ENCODE results near the gene LRIG2. TPM values are rescaled to one million over a fixed set of nuclear protein-coding genes. Genes with fewer than 3 reads are reported as not detected.
"Not testable (repeated sequence)": the region's sequence is repeated elsewhere in the genome, so short reads cannot be mapped to it uniquely, and the experiment has no call there.

LRIG2 gene
- total and polyA plus RNA-seq, 2 donors (not counting 1 experiment from before 2014, with no cell fraction given): 9.4 to 14.7 TPM

GRCh38 chr1:113147073-113147625 is 74.2 kb downstream of the LRIG2 start:
- H3K27ac ChIP-seq (ENCODE audit: insufficient read depth, low read length): no peak overlapping the region
- no peaks in the 10 kb centered on the region for H3K4me1 ChIP-seq (ENCODE audit: control insufficient read depth, extremely low read depth, insufficient read depth, low read length)
- H3K36me3 ChIP-seq (ENCODE audit: control insufficient read depth, insufficient read depth, low read length): no peaks in the 10 kb centered on the region
- no peak overlapping the region for H2AFZ ChIP-seq (ENCODE audit: low read length)
- no peak for DNase-seq (ENCODE audit: low read depth in 2 of 2)
- no peak overlapping the region for H3K4me3 ChIP-seq (replicated peaks in 1 of 4; ENCODE audit: control extremely low read depth in 1 of 4, insufficient read depth in 1 of 4, low read depth in 3 of 4, low read length in 4 of 4)
- H4K20me1 ChIP-seq (ENCODE audit: control insufficient read depth, extremely low read depth, insufficient read depth, low read length): no peaks in the 10 kb centered on the region
- TF ChIP-seq CTCF (conservative IDR thresholded peaks at IDR 0.05 in 1 of 2, IDR thresholded peaks at IDR 0.05 in 1 of 2; ENCODE audit: low read depth in 1 of 2, low read length in 2 of 2) (no peak), EZH2 (IDR thresholded peaks at IDR 0.05; ENCODE audit: low read length, missing control alignments) (no peak)
- no peaks in the 10 kb centered on the region for H3K9me3 ChIP-seq (ENCODE audit: control insufficient read depth, insufficient read depth, low read depth, low read length)
- no peak overlapping the region for H3K4me2 ChIP-seq (ENCODE audit: extremely low read depth, insufficient read depth, low read length)
- H3K9ac ChIP-seq (ENCODE audit: insufficient read depth, low read length): no peak overlapping the region
- no peaks in the 10 kb centered on the region for H3K27me3 ChIP-seq (ENCODE audit: control insufficient read depth, insufficient read depth, low read length)
- H3K79me2 ChIP-seq (ENCODE audit: control insufficient read depth, insufficient read depth, low read length): no peaks in the 10 kb centered on the region

DNA sequence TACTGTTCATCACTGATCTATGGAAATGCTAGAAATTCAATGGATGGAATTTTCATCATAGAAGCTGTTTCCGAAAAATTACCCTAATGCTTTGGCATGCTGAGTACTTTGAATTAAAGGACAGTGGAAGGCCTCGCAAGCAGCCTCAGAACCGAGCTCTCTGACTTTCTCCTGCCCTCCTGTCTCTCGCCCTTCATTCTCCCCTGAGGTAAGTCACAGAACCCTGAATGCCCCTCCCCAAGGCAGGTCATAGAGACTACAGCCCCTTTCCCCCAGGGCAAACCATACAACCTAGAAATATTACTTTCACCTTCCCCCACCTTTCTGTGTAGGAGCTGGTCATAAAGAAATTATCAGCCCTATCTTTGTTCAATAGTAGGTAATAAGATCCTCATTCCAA is 74.8 kb downstream of the LRIG2 start:
- Histone ChIP-seq H4K20me1 (ENCODE audit: control insufficient read depth, extremely low read depth, insufficient read depth, low read length) (no peaks in the 10 kb centered on the region), H3K4me1 (ENCODE audit: control insufficient read depth, extremely low read depth, insufficient read depth, low read length) (no peaks in the 10 kb centered on the region), H3K9me3 (ENCODE audit: control insufficient read depth, insufficient read depth, low read depth, low read length) (no peaks in the 10 kb centered on the region), H3K9ac (ENCODE audit: insufficient read depth, low read length) (no peak overlapping the region), H3K36me3 (ENCODE audit: control insufficient read depth, insufficient read depth, low read length) (no peaks in the 10 kb centered on the region), H3K4me3 (replicated peaks in 1 of 4; ENCODE audit: control extremely low read depth in 1 of 4, insufficient read depth in 1 of 4, low read depth in 3 of 4, low read length in 4 of 4) (no peak overlapping the region), H3K79me2 (ENCODE audit: control insufficient read depth, insufficient read depth, low read length) (no peaks in the 10 kb centered on the region), H3K4me2 (ENCODE audit: extremely low read depth, insufficient read depth, low read length) (no peak overlapping the region), H2AFZ (ENCODE audit: low read length) (no peak overlapping the region), H3K27me3 (ENCODE audit: control insufficient read depth, insufficient read depth, low read length) (no peaks in the 10 kb centered on the region), H3K27ac (ENCODE audit: insufficient read depth, low read length) (no peak overlapping the region)
- TF ChIP-seq EZH2 (IDR thresholded peaks at IDR 0.05; ENCODE audit: low read length, missing control alignments) (no peak), CTCF (conservative IDR thresholded peaks at IDR 0.05 in 1 of 2, IDR thresholded peaks at IDR 0.05 in 1 of 2; ENCODE audit: low read depth in 1 of 2, low read length in 2 of 2) (no peak)
- no peak for DNase-seq (ENCODE audit: low read depth in 2 of 2)

DNA sequence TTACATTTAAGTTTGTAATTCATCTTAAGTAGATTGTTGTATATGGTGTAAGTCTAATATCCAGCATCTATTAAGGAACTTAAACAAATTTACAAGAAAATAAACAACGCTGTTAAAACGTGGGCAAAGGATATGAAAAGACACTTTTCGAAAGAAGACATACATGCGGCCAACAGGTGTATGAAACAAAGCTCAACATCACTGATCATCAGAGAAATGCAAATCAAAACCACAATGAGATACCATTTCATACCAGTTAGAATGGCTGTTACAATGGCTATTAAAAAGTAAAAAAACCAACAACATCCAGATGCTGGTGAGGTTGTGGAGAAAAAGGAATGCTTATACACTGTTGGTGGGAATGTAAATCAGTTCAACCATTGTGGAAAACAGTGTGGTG is 77.5 kb downstream of the LRIG2 start:
- H3K79me2 ChIP-seq (ENCODE audit: control insufficient read depth, insufficient read depth, low read length); H3K9ac ChIP-seq (ENCODE audit: insufficient read depth, low read length); H3K36me3 ChIP-seq (ENCODE audit: control insufficient read depth, insufficient read depth, low read length); H2AFZ ChIP-seq (ENCODE audit: low read length); H3K4me3 ChIP-seq (replicated peaks in 1 of 4; ENCODE audit: control extremely low read depth in 1 of 4, insufficient read depth in 1 of 4, low read depth in 3 of 4, low read length in 4 of 4); H3K27ac ChIP-seq (ENCODE audit: insufficient read depth, low read length); H3K27me3 ChIP-seq (ENCODE audit: control insufficient read depth, insufficient read depth, low read length); H3K4me1 ChIP-seq (ENCODE audit: control insufficient read depth, extremely low read depth, insufficient read depth, low read length); H3K9me3 ChIP-seq (ENCODE audit: control insufficient read depth, insufficient read depth, low read depth, low read length); H3K4me2 ChIP-seq (ENCODE audit: extremely low read depth, insufficient read depth, low read length); DNase-seq (ENCODE audit: low read depth in 2 of 2); H4K20me1 ChIP-seq (ENCODE audit: control insufficient read depth, extremely low read depth, insufficient read depth, low read length): not testable (repeated sequence)
